Gastrocnemius medialis (tissue), 4 donors: ENCODE measurements around the gene SPSB1. TPM values are rescaled to one million over a fixed set of nuclear protein-coding genes. Genes with fewer than 3 reads are reported as not detected.
A peak's percentile ranks its signal among the peaks of the same experiment; 100 is the strongest.

Source experiments
- ATAC-seq, 2 donors: fragments of 150-250 bp; one replicate each; pipeline ENCODE4 v1.9.1; 2016
- DNase-seq, 2 donors: peaks; one replicate each; pipeline ENCODE4 v3.0.0-alpha.2; 2019
- H3K27ac ChIP-seq, 4 donors: fragments of 200-600 bp; sonication (generic); 1 replicate in 1 of 4; 2 replicates in 3 of 4; pipeline ENCODE4 v1.5.1; 2016 to 2018; ENCODE audit warnings: mild to moderate bottlenecking in 2 of 4, moderate library complexity in 1 of 4
- H3K27me3 ChIP-seq, 3 donors: fragments of 200-600 bp; sonication (generic) in 2 of 3; 1 replicate in 1 of 3; 2 replicates in 2 of 3; pipeline versions ENCODE4 v1.5.1 to v1.6.0; 2016 to 2019; ENCODE audit warnings: mild to moderate bottlenecking in 1 of 3, moderate library complexity in 1 of 3
- H3K36me3 ChIP-seq, 2 donors: fragments of 200-600 bp; sonication (generic) in 1 of 2; one replicate each; pipeline ENCODE4 v1.5.1; 2017 to 2018
- H3K4me1 ChIP-seq, 2 donors: fragments of 200-600 bp; sonication (generic) in 1 of 2; one replicate each; pipeline ENCODE4 v1.5.1; 2016 to 2017; ENCODE audit warnings: mild to moderate bottlenecking in 2 of 2
- H3K4me3 ChIP-seq, 4 donors: fragments of 200-600 bp; sonication (generic) in 3 of 4; 1 replicate in 1 of 4; 2 replicates in 3 of 4; pipeline ENCODE4 v1.5.1; 2016 to 2019; ENCODE audit warnings: mild to moderate bottlenecking in 2 of 4
- H3K9me3 ChIP-seq, 3 donors: fragments of 200-600 bp; sonication (generic) in 2 of 3; 1 replicate in 1 of 3; 2 replicates in 2 of 3; pipeline ENCODE4 v1.5.1; 2016 to 2019
- CTCF ChIP-seq, 5 experiments: fragments of 450-650 bp in 3 of 5; fragments of 200-600 bp in 2 of 5; sonication (generic) in 2 of 5; IDR thresholded peaks in 4 of 5; conservative IDR thresholded peaks in 1 of 5; 1 replicate in 4 of 5; 2 replicates in 1 of 5; pipeline ENCODE4 v1.5.1; 2016 to 2019; ENCODE audit warnings: antibody characterized with exemption in 5 of 5, mild to moderate bottlenecking in 3 of 5, moderate library complexity in 3 of 5
- POLR2A ChIP-seq, 2 donors: fragments of 450-650 bp; IDR thresholded peaks; one replicate each; pipeline ENCODE4 v1.6.1; 2017; ENCODE audit warnings: antibody characterized with exemption in 2 of 2, mild to moderate bottlenecking in 2 of 2, moderate library complexity in 2 of 2
- in situ Hi-C, 4 donors: fragments of 200-750 bp; cut with MboI; loops; one replicate each; pipeline versions ENCODE4 v1.15.0 to v1.8.0; 2017; ENCODE audit warnings: low sequenced_read_pairs in 4 of 4
- intact Hi-C: fragments of 100-400 bp; cut with DNase I; formaldehyde crosslinking; loops from one replicate; pipeline ENCODE4 v1.15.1; 2023; ENCODE audit warnings: low total_unique reads
- total RNA-seq, 4 donors: library from RNA; depleted of rRNA; stranded (reverse); fragments of >200 nt; gene quantifications; one replicate each; pipeline versions ENCODE4 v1.1.0 to v1.2.3, GENCODE V29; 2016

The SPSB1 gene
- total RNA-seq, 4 donors from 2014 or later: 40.4 to 161 (median 56.6) TPM

- peak; percentile 37 to 51 for ATAC-seq
- no peak for DNase-seq
- Histone ChIP-seq H3K9me3 (no peaks in the 10 kb centered on the region), H3K4me3 (no peak overlapping the region), H3K4me1 (peaks cover 25 to 31% of the 10 kb centered on the region in 2 donors), H3K36me3 (no peaks in the 10 kb centered on the region), H3K27ac (peak overlapping the region; percentile 64 to 81 (median 72)), H3K27me3 (no peaks in the 10 kb centered on the region)
- intact Hi-C loops: no loop called here
- in situ Hi-C loops: no loop called here
- TF ChIP-seq CTCF (IDR thresholded peaks at IDR 0.05 in 4 of 5, conservative IDR thresholded peaks at IDR 0.05 in 1 of 5): peak in 2 of 5 experiments; percentile 20 to 21
- TF ChIP-seq POLR2A (IDR thresholded peaks at IDR 0.05): no peak
Measured at GRCh38 chr1:9400425-9401079, 107.9 kb downstream of the SPSB1 start.

GRCh38 chr1:9401080-9401453, 108.4 kb downstream of the SPSB1 start:
- intact Hi-C loops: no loop called here

GRCh38 chr1:9402256-9402616, 109.5 kb downstream of the SPSB1 start:
- intact Hi-C loops (no loop called here), in situ Hi-C loops (no loop called here)
- no peak for ATAC-seq

More at GRCh38 chr1:9401080-9401453, 108.4 kb downstream of the SPSB1 start:
- no peak for ATAC-seq
- DNase-seq: no peak
- Histone ChIP-seq H3K36me3 (no peaks in the 10 kb centered on the region), H3K9me3 (no peaks in the 10 kb centered on the region), H3K4me1 (peaks cover 28 to 36% of the 10 kb centered on the region in 2 donors), H3K4me3 (no peak overlapping the region), H3K27ac (peak overlapping the region in 1 of 4 donors; percentile 81), H3K27me3 (no peaks in the 10 kb centered on the region)
- TF ChIP-seq CTCF (IDR thresholded peaks at IDR 0.05 in 4 of 5, conservative IDR thresholded peaks at IDR 0.05 in 1 of 5) (no peak), POLR2A (IDR thresholded peaks at IDR 0.05) (no peak)
- in situ Hi-C loops: no loop called here

GRCh38 chr1:9402717-9403225, 110.1 kb downstream of the SPSB1 start:
- intact Hi-C loops (no loop called here), in situ Hi-C loops (no loop called here)
- Histone ChIP-seq H3K4me3 (no peak overlapping the region), H3K4me1 (peaks cover 28 to 39% of the 10 kb centered on the region in 2 donors), H3K27ac (no peak overlapping the region), H3K9me3 (no peaks in the 10 kb centered on the region), H3K27me3 (no peaks in the 10 kb centered on the region), H3K36me3 (no peaks in the 10 kb centered on the region)
- no peak for ATAC-seq
- no peak for TF ChIP-seq POLR2A (IDR thresholded peaks at IDR 0.05)
- no peak for TF ChIP-seq CTCF (IDR thresholded peaks at IDR 0.05 in 4 of 5, conservative IDR thresholded peaks at IDR 0.05 in 1 of 5)
- DNase-seq: no peak

More at GRCh38 chr1:9402256-9402616, 109.5 kb downstream of the SPSB1 start:
- no peak for DNase-seq
- Histone ChIP-seq H3K27ac (peak overlapping the region in 1 of 4 donors; percentile 18), H3K36me3 (no peaks in the 10 kb centered on the region), H3K9me3 (no peaks in the 10 kb centered on the region), H3K4me3 (no peak overlapping the region), H3K27me3 (no peaks in the 10 kb centered on the region), H3K4me1 (peaks cover 28 to 41% of the 10 kb centered on the region in 2 donors)
- TF ChIP-seq CTCF (IDR thresholded peaks at IDR 0.05 in 4 of 5, conservative IDR thresholded peaks at IDR 0.05 in 1 of 5): no peak
- TF ChIP-seq POLR2A (IDR thresholded peaks at IDR 0.05): no peak
